ENCODE measurements around the gene SLC13A5. TPM values are rescaled to one million over a fixed set of nuclear protein-coding genes. Genes with fewer than 3 reads are reported as not detected.
A peak's percentile ranks its signal among the peaks of the same experiment; 100 is the strongest.

SLC13A5 gene
- total RNA-seq, 6 donors from 2014 or later, result 0.09 to 0.27 TPM; not detected in 4

DNA sequence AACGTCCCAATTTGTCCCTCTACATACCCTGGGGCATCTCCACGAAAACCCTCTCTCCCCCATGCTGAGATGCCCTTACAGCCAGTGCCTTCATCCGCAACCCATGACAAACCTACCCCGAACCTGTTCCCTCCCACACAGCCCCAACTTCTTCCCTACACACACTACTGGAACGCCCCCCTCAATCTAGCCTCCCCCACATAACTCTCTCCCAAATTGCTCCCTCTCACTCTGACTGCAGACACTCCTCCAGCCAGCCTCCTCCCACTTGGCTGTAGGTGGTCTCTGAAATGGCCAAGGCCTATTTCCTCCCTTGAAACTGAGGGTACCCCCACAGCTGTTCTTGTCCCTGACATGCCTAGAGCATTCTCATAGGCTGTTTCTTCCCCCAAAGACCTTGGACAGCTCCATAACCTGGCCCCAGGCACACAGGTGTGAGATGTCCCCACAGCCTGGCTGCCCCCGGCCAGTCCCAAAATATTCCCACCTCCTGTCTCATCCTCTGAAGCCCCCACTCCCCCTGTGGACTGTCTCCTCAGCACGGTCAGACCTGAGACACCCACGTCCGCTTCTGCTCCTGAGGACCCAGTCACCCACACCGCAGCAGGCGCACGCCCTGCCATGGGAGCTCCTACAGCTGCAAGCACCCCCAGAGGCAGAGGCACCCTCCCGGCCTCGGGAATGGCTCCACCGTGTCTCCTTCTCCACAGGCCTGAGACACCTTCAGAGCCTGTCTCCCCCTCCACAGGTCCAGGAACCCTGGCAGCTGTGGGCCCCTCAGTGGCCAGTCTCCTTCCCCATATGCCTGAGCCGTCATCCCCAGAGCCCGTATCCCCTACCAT is 76.3 kb downstream of the SLC13A5 start:
- TF ChIP-seq, protein P1, sequence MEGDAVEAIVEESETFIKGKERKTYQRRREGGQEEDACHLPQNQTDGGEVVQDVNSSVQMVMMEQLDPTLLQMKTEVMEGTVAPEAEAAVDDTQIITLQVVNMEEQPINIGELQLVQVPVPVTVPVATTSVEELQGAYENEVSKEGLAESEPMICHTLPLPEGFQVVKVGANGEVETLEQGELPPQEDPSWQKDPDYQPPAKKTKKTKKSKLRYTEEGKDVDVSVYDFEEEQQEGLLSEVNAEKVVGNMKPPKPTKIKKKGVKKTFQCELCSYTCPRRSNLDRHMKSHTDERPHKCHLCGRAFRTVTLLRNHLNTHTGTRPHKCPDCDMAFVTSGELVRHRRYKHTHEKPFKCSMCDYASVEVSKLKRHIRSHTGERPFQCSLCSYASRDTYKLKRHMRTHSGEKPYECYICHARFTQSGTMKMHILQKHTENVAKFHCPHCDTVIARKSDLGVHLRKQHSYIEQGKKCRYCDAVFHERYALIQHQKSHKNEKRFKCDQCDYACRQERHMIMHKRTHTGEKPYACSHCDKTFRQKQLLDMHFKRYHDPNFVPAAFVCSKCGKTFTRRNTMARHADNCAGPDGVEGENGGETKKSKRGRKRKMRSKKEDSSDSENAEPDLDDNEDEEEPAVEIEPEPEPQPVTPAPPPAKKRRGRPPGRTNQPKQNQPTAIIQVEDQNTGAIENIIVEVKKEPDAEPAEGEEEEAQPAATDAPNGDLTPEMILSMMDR (IDR thresholded peaks at IDR 0.05), result no peak
- TF ChIP-seq EP300 (IDR thresholded peaks at IDR 0.05), result no peak
- Histone ChIP-seq H3K27ac (no peak overlapping the region), H3K36me3 (peaks cover 0 to 29% (median 22%) of the 10 kb centered on the region in 4 donors), H3K4me1 (peaks cover 16 to 31% (median 18%) of the 10 kb centered on the region in 4 donors), H3K27me3 (no peaks in the 10 kb centered on the region), H3K4me3 (no peak overlapping the region), H3K9me3 (no peaks in the 10 kb centered on the region)
- WGBS, 2 donors, result 94 to 95% methylated on average over 16 to 17 of the region's 17 CpGs
- peak in 1 of 2 donors; percentile 68 for DNase-seq
- no peak for ATAC-seq (ENCODE audit: low FRiP score in 2 of 2)

DNA sequence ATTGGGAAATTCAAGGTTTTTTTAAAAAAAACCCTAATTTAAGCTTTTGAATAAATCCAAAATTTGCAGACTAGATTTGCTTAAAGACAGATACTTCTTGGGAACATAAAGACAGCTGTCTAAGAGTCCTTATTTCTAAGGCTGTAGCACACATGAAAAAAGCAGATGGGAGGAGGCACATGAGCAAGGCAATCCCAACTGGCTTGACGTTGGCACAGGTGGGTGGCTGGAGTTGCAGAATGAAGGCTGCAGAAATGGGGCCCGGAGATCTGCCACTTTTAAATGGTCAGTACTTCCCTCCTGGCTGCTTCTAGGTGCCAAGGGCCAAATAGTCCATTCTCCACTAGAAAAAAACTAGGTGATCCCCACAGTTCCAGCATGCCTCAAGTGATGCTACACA is 77.1 kb downstream of the SLC13A5 start:
- no peak for ATAC-seq (ENCODE audit: low FRiP score in 2 of 2)
- H3K27me3 ChIP-seq, result no peaks in the 10 kb centered on the region

More for the DNA sequence above, 77.1 kb downstream of the SLC13A5 start:
- no peak for DNase-seq
- no peak overlapping the region for H3K27ac ChIP-seq
- no peaks in the 10 kb centered on the region for H3K9me3 ChIP-seq
- peaks cover 0 to 37% (median 25%) of the 10 kb centered on the region in 4 donors for H3K36me3 ChIP-seq
- no peak overlapping the region for H3K4me3 ChIP-seq
- TF ChIP-seq EP300 (IDR thresholded peaks at IDR 0.05) (no peak), POLR2A (IDR thresholded peaks at IDR 0.05) (no peak), POLR2AphosphoS5 (IDR thresholded peaks at IDR 0.05) (no peak)
- TF ChIP-seq, protein P1 (IDR thresholded peaks at IDR 0.05), result no peak
- 67 to 92% methylated on average over 2 of the region's 2 CpGs for WGBS, 2 donors
- H3K4me1 ChIP-seq, result peaks cover 10 to 24% (median 13%) of the 10 kb centered on the region in 4 donors

Small RNAs within 50 kb of the gene (small RNA-seq; reads per million reads assigned to genes)
- gene AC004706.2 (0 reads per million in 4 donors), gene MIR4520-1 (0 to 0.49 (median 0.03) reads per million in 4 donors)

Other genes starting within 250 kb of the SLC13A5 start
- 10 to 100 TPM; 10.3 to 16.3 (median 12.5) TPM for gene PITPNM3, start 156.8 kb downstream of the SLC13A5 start, total RNA-seq
- 10 to 100 TPM; 12.4 to 58.7 (median 19.7) TPM for gene KIAA0753, start 72.7 kb downstream of the SLC13A5 start, total RNA-seq
- 100 to 1,000 TPM in 1 of 6 donors, 10 to 100 TPM in 5; 36.7 to 176 (median 67.0) TPM for gene TXNDC17, start 72.3 kb downstream of the SLC13A5 start, total RNA-seq
- 10 to 100 TPM in 3 of 6 donors, 1 to 10 TPM in 3; 1.8 to 22.9 (median 13.2) TPM for gene MED31, start 61.8 kb downstream of the SLC13A5 start, total RNA-seq
- 1 to 10 TPM in 3 of 6 donors, under 1 TPM in 3; 0.78 to 7.3 (median 1.3) TPM for gene C17orf100, start 61.6 kb downstream of the SLC13A5 start, total RNA-seq
- gene XAF1, start 42.7 kb upstream of the SLC13A5 start, total RNA-seq, result 100 to 1,000 TPM in 2 of 6 donors, 10 to 100 TPM in 4; 24.3 to 245 (median 75.2) TPM
- 1 to 10 TPM in 1 of 6 donors, under 1 TPM in 1, not detected in 4; 0.33 to 3.1 TPM for gene FBXO39, start 62.8 kb upstream of the SLC13A5 start, total RNA-seq
- gene TEKT1, start 118.4 kb upstream of the SLC13A5 start, total RNA-seq, result 10 to 100 TPM in 1 of 6 donors, 1 to 10 TPM in 4, under 1 TPM in 1; 0.54 to 25.6 (median 4.6) TPM